ENCODE results near the gene DCLRE1C.

- TF ChIP-seq CTCF (IDR thresholded peaks at IDR 0.05; ENCODE audit: poor library complexity, severe bottlenecking) = no peak
- TF ChIP-seq RAD21 (conservative IDR thresholded peaks at IDR 0.05) = no peak
- TF ChIP-seq EZH2 (IDR thresholded peaks at IDR 0.05; ENCODE audit: borderline replicate concordance, insufficient read depth, low read length, poor library complexity, severe bottlenecking) = no peak
Measured at GRCh38 chr10:14904864-14905263, 49.0 kb downstream of the DCLRE1C start.

All from neural cell (in vitro differentiated cells).